Neural cell (in vitro differentiated cells): ENCODE measurements around the gene HENMT1. TPM values are rescaled to one million over a fixed set of nuclear protein-coding genes. Genes with fewer than 3 reads are reported as not detected.

Source experiments
- H2AFZ ChIP-seq: fragments of 200-600, 300-800 bp; sonication (generic), shearing (Covaris generic); 2 replicates; pipeline ENCODE4 v1.6.0; 2014; ENCODE audit warnings: low read depth, mild to moderate bottlenecking, antibody characterized with exemption, low read length, moderate library complexity
- H3F3A ChIP-seq: fragments of 200-600 bp; shearing (Covaris generic); 2 replicates; pipeline ENCODE4 v1.6.1; 2016; ENCODE audit warnings: mild to moderate bottlenecking, moderate library complexity, mixed read lengths, antibody characterized with exemption, low read length; ENCODE audit not compliant: insufficient read depth, poor library complexity, severe bottlenecking
- H3K27ac ChIP-seq: fragments of 200-600, 300-800 bp; sonication (generic), shearing (Covaris generic); 2 replicates; pipeline ENCODE4 v1.5.1; 2014; ENCODE audit warnings: mild to moderate bottlenecking, low read length, moderate library complexity
- H3K27me3 ChIP-seq: fragments of 300-800, 200-600 bp; sonication (generic), shearing (Covaris generic); 2 replicates; pipeline ENCODE4 v1.6.0; 2014; ENCODE audit warnings: mild to moderate bottlenecking, low read depth, low read length, moderate library complexity; ENCODE audit not compliant: insufficient read depth
- H3K36me3 ChIP-seq: fragments of 300-800, 200-600 bp; sonication (generic), shearing (Covaris generic); 2 replicates; pipeline ENCODE4 v1.5.1; 2014; ENCODE audit warnings: mild to moderate bottlenecking, antibody characterized with exemption, low read length, moderate library complexity; ENCODE audit not compliant: insufficient read depth
- H3K4me2 ChIP-seq: fragments of 300-800, 200-600 bp; sonication (generic), shearing (Covaris generic); 2 replicates; pipeline ENCODE4 v1.6.0; 2014; ENCODE audit warnings: mild to moderate bottlenecking, low read length
- H3K4me3 ChIP-seq: fragments of 300-800, 200-600 bp; sonication (generic), shearing (Covaris generic); 2 replicates; pipeline ENCODE4 v1.5.1; 2014; ENCODE audit warnings: mild to moderate bottlenecking, low read length, moderate library complexity
- H3K79me2 ChIP-seq: fragments of 200-600 bp; shearing (Covaris generic); replicated peaks from 2 replicates; pipeline ENCODE4 v1.6.0; 2014; ENCODE audit warnings: mild to moderate bottlenecking, low read length, moderate library complexity; ENCODE audit not compliant: insufficient read depth
- H3K9ac ChIP-seq: fragments of 300-800, 200-600 bp; sonication (generic), shearing (Covaris generic); 2 replicates; pipeline ENCODE4 v1.6.1; 2016; ENCODE audit warnings: mild to moderate bottlenecking, low read length, mixed read lengths
- H3K9me2 ChIP-seq: fragments of 200-600 bp; shearing (Covaris generic); 2 replicates; pipeline ENCODE4 v1.6.1; 2016; ENCODE audit warnings: mild to moderate bottlenecking, low read length, mixed read lengths; ENCODE audit not compliant: insufficient read depth
- H3K9me3 ChIP-seq: fragments of 200-600, 300-800 bp; sonication (generic), shearing (Covaris generic); 2 replicates; pipeline ENCODE4 v1.6.1; 2016; ENCODE audit warnings: mild to moderate bottlenecking, mixed run types, low read length, moderate library complexity, mixed read lengths
- H4K20me1 ChIP-seq: fragments of 200-600 bp; shearing (Covaris generic); 2 replicates; pipeline ENCODE4 v1.6.1; 2016; ENCODE audit warnings: mild to moderate bottlenecking, mixed run types; ENCODE audit not compliant: insufficient read depth
- CTCF ChIP-seq: fragments of 450-650 bp; IDR thresholded peaks from 2 replicates; pipeline ENCODE4 v1.5.1; 2014; ENCODE audit warnings: antibody characterized with exemption, mild to moderate bottlenecking, moderate library complexity; ENCODE audit not compliant: poor library complexity, severe bottlenecking
- EP300 ChIP-seq: fragments of 450-650 bp; conservative IDR thresholded peaks from 2 replicates; pipeline ENCODE4 v1.6.1; 2014; ENCODE audit warnings: antibody characterized with exemption, mild to moderate bottlenecking, moderate library complexity; ENCODE audit not compliant: poor library complexity, severe bottlenecking
- EZH2 ChIP-seq: fragments of 200-600, 300-800 bp; shearing (Covaris generic), sonication (generic); IDR thresholded peaks from 2 replicates; pipeline ENCODE4 v1.6.1; 2014; ENCODE audit warnings: antibody characterized with exemption, low read length, borderline replicate concordance, mild to moderate bottlenecking; ENCODE audit not compliant: insufficient read depth, poor library complexity, severe bottlenecking
- MXI1 ChIP-seq: fragments of 450-650 bp; conservative IDR thresholded peaks from 2 replicates; pipeline ENCODE4 v1.6.1; 2014; ENCODE audit warnings: antibody characterized with exemption, mild to moderate bottlenecking; ENCODE audit not compliant: poor library complexity, severe bottlenecking
- POLR2AphosphoS5 ChIP-seq: IDR thresholded peaks from 2 replicates; pipeline ENCODE4 v1.6.1; 2012
- RAD21 ChIP-seq: fragments of 450-650 bp; conservative IDR thresholded peaks from 2 replicates; pipeline ENCODE4 v1.6.1; 2014; ENCODE audit warnings: antibody characterized with exemption, mild to moderate bottlenecking, moderate library complexity
- REST ChIP-seq: IDR thresholded peaks from 2 replicates; pipeline ENCODE4 v1.6.1; 2012; ENCODE audit warnings: borderline replicate concordance
- SMC3 ChIP-seq: fragments of 450-650 bp; conservative IDR thresholded peaks from 2 replicates; pipeline ENCODE4 v1.6.1; 2014; ENCODE audit warnings: antibody characterized with exemption, mild to moderate bottlenecking, moderate library complexity; ENCODE audit not compliant: poor library complexity
- TAF1 ChIP-seq: IDR thresholded peaks from 2 replicates; pipeline ENCODE4 v1.6.1; 2012; ENCODE audit warnings: low read depth
- polyA plus RNA-seq: library from polyadenylated mRNA; depleted of rRNA; stranded (reverse); fragments of >200 nt; gene quantifications from 2 replicates; pipeline ENCODE4 v1.2.3, GENCODE V29; 2014

Gene HENMT1
- polyA plus RNA-seq, 1 donor from 2014 or later: 4.1 TPM

GRCh38 chr1:108665771-108666170 is 4.9 kb upstream of the HENMT1 start:
- H3K4me2 ChIP-seq: no peak overlapping the region
- no peaks in the 10 kb centered on the region for H3K36me3 ChIP-seq
- H2AFZ ChIP-seq: no peak overlapping the region
- no peaks in the 10 kb centered on the region for H3K9me3 ChIP-seq
- H3K9ac ChIP-seq: no peak overlapping the region
- no peaks in the 10 kb centered on the region for H4K20me1 ChIP-seq
- H3K27me3 ChIP-seq: no peaks in the 10 kb centered on the region
- H3K9me2 ChIP-seq: no peaks in the 10 kb centered on the region
- no peak overlapping the region for H3K4me3 ChIP-seq
- TF ChIP-seq SMC3 (no peak), TAF1 (no peak), CTCF (no peak), RAD21 (no peak), REST (no peak), EZH2 (no peak), EP300 (no peak), MXI1 (no peak), POLR2AphosphoS5 (no peak)
- no peak overlapping the region for H3K27ac ChIP-seq
- no peaks in the 10 kb centered on the region for H3F3A ChIP-seq
- H3K79me2 ChIP-seq: no peaks in the 10 kb centered on the region

- no peaks in the 10 kb centered on the region for H3K27me3 ChIP-seq
- no peak overlapping the region for H3K9ac ChIP-seq
- H3K36me3 ChIP-seq: no peaks in the 10 kb centered on the region
- H3K9me3 ChIP-seq: no peaks in the 10 kb centered on the region
- TF ChIP-seq REST (no peak), SMC3 (no peak), RAD21 (no peak), POLR2AphosphoS5 (no peak), MXI1 (no peak), CTCF (no peak), EP300 (no peak), EZH2 (no peak), TAF1 (no peak)
- H3K4me2 ChIP-seq: no peak overlapping the region
- H3K79me2 ChIP-seq: no peaks in the 10 kb centered on the region
- H3K9me2 ChIP-seq: no peaks in the 10 kb centered on the region
- no peaks in the 10 kb centered on the region for H3F3A ChIP-seq
- H4K20me1 ChIP-seq: no peaks in the 10 kb centered on the region
- H3K27ac ChIP-seq: no peak overlapping the region
- no peak overlapping the region for H2AFZ ChIP-seq
- no peak overlapping the region for H3K4me3 ChIP-seq
Measured at GRCh38 chr1:108665067-108665466, 4.2 kb upstream of the HENMT1 start.
